Measurements from ENCODE around the gene GUCA1A.
"Not testable (repeated sequence)": the region's sequence is repeated elsewhere in the genome, so short reads cannot be mapped to it uniquely, and the experiment has no call there.

Gene GUCA1A

GRCh38 chr6:42138630-42139619 lies 34.2 kb upstream of the GUCA1A start:
- H3K4me1 Mint-ChIP-seq (ENCODE audit: low read depth) = peaks cover 14% of the 10 kb centered on the region
- H3K4me3 Mint-ChIP-seq = no peak overlapping the region
- H3K27me3 Mint-ChIP-seq = peaks cover 17% of the 10 kb centered on the region
- no peak overlapping the region for H3K27ac Mint-ChIP-seq
- H3K36me3 Mint-ChIP-seq = peaks cover 1% of the 10 kb centered on the region
- no peaks in the 10 kb centered on the region for H3K9me3 Mint-ChIP-seq (ENCODE audit: low read depth)

DNA sequence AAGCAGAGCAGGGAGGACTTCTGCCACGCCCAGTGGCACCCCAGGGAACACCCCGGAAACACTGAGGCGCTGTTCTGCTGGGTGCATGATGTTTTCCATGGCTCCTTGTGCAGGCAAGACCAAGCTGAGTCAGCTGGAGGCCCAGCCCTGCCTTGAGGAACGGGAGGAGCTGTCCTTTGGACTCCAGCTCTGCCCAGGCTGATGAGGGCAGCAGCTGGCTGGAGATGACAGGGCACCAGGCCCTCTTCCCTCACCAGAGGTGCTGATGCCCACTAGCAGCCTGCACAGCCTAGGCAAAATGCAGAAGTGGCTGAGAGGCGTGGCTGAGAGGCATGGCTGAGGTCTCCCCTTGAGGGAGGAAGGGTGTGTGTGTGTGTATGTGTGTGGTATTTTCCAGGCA lies 33.1 kb upstream of the GUCA1A start:
- no peak overlapping the region for H3K27ac Mint-ChIP-seq
- H3K36me3 Mint-ChIP-seq = peaks cover 2% of the 10 kb centered on the region
- H3K27me3 Mint-ChIP-seq = peaks cover 20% of the 10 kb centered on the region
- no peak overlapping the region for H3K4me3 Mint-ChIP-seq
- H3K4me1 Mint-ChIP-seq (ENCODE audit: low read depth) = peaks cover 14% of the 10 kb centered on the region
- no peaks in the 10 kb centered on the region for H3K9me3 Mint-ChIP-seq (ENCODE audit: low read depth)

GRCh38 chr6:42140756-42141602 lies 32.2 kb upstream of the GUCA1A start:
- H3K4me3 Mint-ChIP-seq = peak overlapping the region; percentile 51
- no peak overlapping the region for H3K27ac Mint-ChIP-seq
- H3K9me3 Mint-ChIP-seq (ENCODE audit: low read depth) = no peaks in the 10 kb centered on the region
- H3K36me3 Mint-ChIP-seq = peaks cover 2% of the 10 kb centered on the region
- peaks cover 14% of the 10 kb centered on the region for H3K4me1 Mint-ChIP-seq (ENCODE audit: low read depth)
- H3K27me3 Mint-ChIP-seq = peaks cover 20% of the 10 kb centered on the region

- Mint-ChIP-seq H3K27ac (no peak overlapping the region), H3K4me3 (peak overlapping the region; percentile 23), H3K36me3 (peaks cover 2% of the 10 kb centered on the region), H3K9me3 (ENCODE audit: low read depth) (no peaks in the 10 kb centered on the region), H3K27me3 (peaks cover 20% of the 10 kb centered on the region), H3K4me1 (ENCODE audit: low read depth) (peaks cover 11% of the 10 kb centered on the region)
Measured at GRCh38 chr6:42141603-42142117, 31.5 kb upstream of the GUCA1A start.

GRCh38 chr6:42142118-42142835 lies 30.9 kb upstream of the GUCA1A start, which contains the start of gene C6orf132:
C6orf132 (minus strand) TSS chr6:42142620; CDS start chr6:42142444, 176 bp downstream.
- peaks cover 2% of the 10 kb centered on the region for H3K36me3 Mint-ChIP-seq
- no peak within 1 kb of the TSS for H3K27ac Mint-ChIP-seq
- H3K27me3 Mint-ChIP-seq = peaks cover 20% of the 10 kb centered on the region
- no peaks in the 10 kb centered on the region for H3K9me3 Mint-ChIP-seq (ENCODE audit: low read depth)
- H3K4me1 Mint-ChIP-seq (ENCODE audit: low read depth) = peaks cover 5% of the 10 kb centered on the region
- peak within 1 kb of the TSS; percentile 80 for H3K4me3 Mint-ChIP-seq

- Mint-ChIP-seq H3K4me3 (no peak overlapping the region), H3K27ac (no peak overlapping the region), H3K36me3 (peaks cover 2% of the 10 kb centered on the region), H3K27me3 (peaks cover 12% of the 10 kb centered on the region), H3K4me1 (ENCODE audit: low read depth) (peaks cover 5% of the 10 kb centered on the region), H3K9me3 (ENCODE audit: low read depth) (no peaks in the 10 kb centered on the region)
Measured at GRCh38 chr6:42147138-42147562, 26.0 kb upstream of the GUCA1A start.

GRCh38 chr6:42148058-42148457 lies 25.1 kb upstream of the GUCA1A start:
- Mint-ChIP-seq H3K36me3 (peaks cover 2% of the 10 kb centered on the region), H3K9me3 (ENCODE audit: low read depth) (no peaks in the 10 kb centered on the region), H3K27me3 (peaks cover 8% of the 10 kb centered on the region), H3K4me1 (ENCODE audit: low read depth) (peaks cover under 1% of the 10 kb centered on the region), H3K4me3 (no peak overlapping the region), H3K27ac (no peak overlapping the region)

DNA sequence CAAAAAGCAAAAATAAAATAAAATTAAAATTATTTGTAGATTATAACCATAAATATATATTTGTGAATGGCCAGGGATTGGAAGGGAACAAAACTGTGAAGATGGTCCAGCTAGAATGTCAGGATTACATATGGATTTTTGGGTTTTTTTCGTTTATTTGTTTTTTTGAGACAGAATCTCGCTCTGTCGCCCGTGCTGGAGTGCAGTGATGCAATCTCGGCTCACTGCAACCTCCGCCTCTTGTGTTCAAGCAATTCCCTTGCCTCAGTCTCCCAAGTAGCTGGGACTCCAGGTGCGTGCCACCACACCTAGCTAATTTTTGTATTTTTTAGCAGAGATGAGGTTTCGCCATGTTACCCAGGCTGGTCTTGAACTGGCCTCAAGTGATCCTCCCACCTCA lies 22.9 kb upstream of the GUCA1A start:
- Mint-ChIP-seq H3K4me1 (ENCODE audit: low read depth) (no peaks in the 10 kb centered on the region), H3K27me3 (no peaks in the 10 kb centered on the region), H3K4me3 (no peak overlapping the region), H3K9me3 (ENCODE audit: low read depth) (no peaks in the 10 kb centered on the region), H3K36me3 (no peaks in the 10 kb centered on the region), H3K27ac (no peak overlapping the region)

GRCh38 chr6:42152024-42152423 lies 21.1 kb upstream of the GUCA1A start:
- Mint-ChIP-seq H3K27ac (no peak overlapping the region), H3K4me3 (no peak overlapping the region), H3K4me1 (ENCODE audit: low read depth) (no peaks in the 10 kb centered on the region), H3K27me3 (no peaks in the 10 kb centered on the region), H3K9me3 (ENCODE audit: low read depth) (no peaks in the 10 kb centered on the region), H3K36me3 (no peaks in the 10 kb centered on the region)

- not testable (repeated sequence) for H3K27ac Mint-ChIP-seq; H3K27me3 Mint-ChIP-seq; H3K4me3 Mint-ChIP-seq; H3K36me3 Mint-ChIP-seq; H3K4me1 Mint-ChIP-seq (ENCODE audit: low read depth); H3K9me3 Mint-ChIP-seq (ENCODE audit: low read depth)
Measured at GRCh38 chr6:42152528-42153213, 20.5 kb upstream of the GUCA1A start.

GRCh38 chr6:42153921-42154320 lies 19.2 kb upstream of the GUCA1A start:
- Mint-ChIP-seq H3K27ac (no peak overlapping the region), H3K27me3 (no peaks in the 10 kb centered on the region), H3K4me1 (ENCODE audit: low read depth) (no peaks in the 10 kb centered on the region), H3K36me3 (no peaks in the 10 kb centered on the region), H3K9me3 (ENCODE audit: low read depth) (no peaks in the 10 kb centered on the region), H3K4me3 (no peak overlapping the region)

GRCh38 chr6:42154461-42155209 lies 18.5 kb upstream of the GUCA1A start:
- Mint-ChIP-seq H3K4me1 (ENCODE audit: low read depth) (no peaks in the 10 kb centered on the region), H3K27me3 (no peaks in the 10 kb centered on the region), H3K9me3 (ENCODE audit: low read depth) (no peaks in the 10 kb centered on the region), H3K36me3 (no peaks in the 10 kb centered on the region), H3K27ac (no peak overlapping the region), H3K4me3 (no peak overlapping the region)

- H3K4me1 Mint-ChIP-seq (ENCODE audit: low read depth) = no peaks in the 10 kb centered on the region
- H3K27ac Mint-ChIP-seq = no peak overlapping the region
- no peaks in the 10 kb centered on the region for H3K36me3 Mint-ChIP-seq
- H3K9me3 Mint-ChIP-seq (ENCODE audit: low read depth) = no peaks in the 10 kb centered on the region
- no peak overlapping the region for H3K4me3 Mint-ChIP-seq
- H3K27me3 Mint-ChIP-seq = no peaks in the 10 kb centered on the region
Measured at GRCh38 chr6:42155293-42155692, 17.9 kb upstream of the GUCA1A start.

Data from activated naive CD8-positive, alpha-beta T cell (primary cell).